ENCODE measurements around the gene PCK1.

DNA sequence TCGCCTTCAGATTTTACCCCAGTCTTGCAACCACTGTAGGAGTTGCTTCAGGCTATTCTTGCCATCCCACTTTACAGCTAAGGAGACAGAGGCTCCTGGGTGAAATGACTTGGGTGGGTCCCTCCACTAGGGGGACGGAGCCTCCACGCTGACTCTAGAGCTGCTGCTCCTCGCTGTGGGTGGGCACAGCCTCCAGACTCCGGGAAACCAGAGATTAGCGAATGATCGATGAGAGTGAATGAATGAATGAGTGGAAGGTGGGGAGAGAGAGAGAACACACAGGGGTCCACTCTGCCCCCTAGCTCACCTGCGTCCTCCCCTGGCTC is 48.9 kb downstream of the PCK1 start:
- TF ChIP-seq POLR2A (IDR thresholded peaks at IDR 0.05) (no peak), POLR2AphosphoS5 (IDR thresholded peaks at IDR 0.05) (no peak)
- TF ChIP-seq, protein P1, sequence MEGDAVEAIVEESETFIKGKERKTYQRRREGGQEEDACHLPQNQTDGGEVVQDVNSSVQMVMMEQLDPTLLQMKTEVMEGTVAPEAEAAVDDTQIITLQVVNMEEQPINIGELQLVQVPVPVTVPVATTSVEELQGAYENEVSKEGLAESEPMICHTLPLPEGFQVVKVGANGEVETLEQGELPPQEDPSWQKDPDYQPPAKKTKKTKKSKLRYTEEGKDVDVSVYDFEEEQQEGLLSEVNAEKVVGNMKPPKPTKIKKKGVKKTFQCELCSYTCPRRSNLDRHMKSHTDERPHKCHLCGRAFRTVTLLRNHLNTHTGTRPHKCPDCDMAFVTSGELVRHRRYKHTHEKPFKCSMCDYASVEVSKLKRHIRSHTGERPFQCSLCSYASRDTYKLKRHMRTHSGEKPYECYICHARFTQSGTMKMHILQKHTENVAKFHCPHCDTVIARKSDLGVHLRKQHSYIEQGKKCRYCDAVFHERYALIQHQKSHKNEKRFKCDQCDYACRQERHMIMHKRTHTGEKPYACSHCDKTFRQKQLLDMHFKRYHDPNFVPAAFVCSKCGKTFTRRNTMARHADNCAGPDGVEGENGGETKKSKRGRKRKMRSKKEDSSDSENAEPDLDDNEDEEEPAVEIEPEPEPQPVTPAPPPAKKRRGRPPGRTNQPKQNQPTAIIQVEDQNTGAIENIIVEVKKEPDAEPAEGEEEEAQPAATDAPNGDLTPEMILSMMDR (IDR thresholded peaks at IDR 0.05 in 8 of 11, conservative IDR thresholded peaks at IDR 0.05 in 3 of 11) = no peak

All from spleen (tissue), 7 donors.